Ovary (tissue), 9 donors: Measurements from ENCODE around the gene UBP1. TPM values are rescaled to one million over a fixed set of nuclear protein-coding genes. Genes with fewer than 3 reads are reported as not detected.

ENCODE experiments used
- DNase-seq, 5 donors: peaks; one replicate each; pipeline ENCODE4 v3.0.0-alpha.2; 2019 to 2020
- H3K27ac ChIP-seq, 2 donors: fragments of 200-600 bp; one replicate each; pipeline versions ENCODE4 v1.5.1 to v1.8.0; 2019 to 2022
- H3K27me3 ChIP-seq: fragments of 200-600 bp; one replicate; pipeline ENCODE4 v1.8.0; 2022
- H3K36me3 ChIP-seq: fragments of 200-600 bp; sonication (generic); one replicate; pipeline ENCODE4 v1.5.1; 2019
- H3K4me1 ChIP-seq: one replicate; pipeline ENCODE4 v1.8.1; 2013; ENCODE audit warnings: mild to moderate bottlenecking, moderate library complexity; ENCODE audit not compliant: insufficient read depth
- H3K4me3 ChIP-seq: fragments of 200-600 bp; sonication (generic); one replicate; pipeline ENCODE4 v1.5.1; 2017
- H3K9me3 ChIP-seq, 2 donors: fragments of 200-600 bp in 1 of 2; sonication (generic) in 1 of 2; one replicate each; pipeline versions ENCODE4 v1.5.1 to v1.8.1; 2013 to 2019; ENCODE audit warnings: mild to moderate bottlenecking in 1 of 2, moderate library complexity in 1 of 2
- CTCF ChIP-seq, 3 donors: fragments of 450-650 bp in 2 of 3; fragments of 200-600 bp in 1 of 3; IDR thresholded peaks; one replicate each; pipeline versions ENCODE4 v1.5.1 to v1.8.0; 2016 to 2022; ENCODE audit warnings: antibody characterized with exemption in 3 of 3, mild to moderate bottlenecking in 1 of 3
- EP300 ChIP-seq: sonication (generic); formaldehyde crosslinking; IDR thresholded peaks from one replicate; pipeline ENCODE4 v1.6.1; 2017; ENCODE audit warnings: antibody characterized with exemption
- POLR2A ChIP-seq: fragments of 450-650 bp; IDR thresholded peaks from one replicate; pipeline ENCODE4 v1.6.1; 2017; ENCODE audit warnings: antibody characterized with exemption, mild to moderate bottlenecking, moderate library complexity
- WGBS, 3 donors: extraction: QIAGEN DNeasy Blood & Tissue Kit in 1 of 3; methylation state at CpG; one replicate each; pipeline versions ENCODE4 v1.1.5 to v1.1.7; 2013 to 2017; 5-methylcytosine and 5-hydroxymethylcytosine counted together
- intact Hi-C, 4 donors: fragments of 100-400 bp; cut with DNase I; formaldehyde crosslinking; loops; one replicate each; pipeline versions ENCODE4 v1.11.0 to v1.15.1; 2022 to 2023
- polyA plus RNA-seq, 2 donors: library from polyadenylated mRNA; stranded (reverse); fragments of 200-250 nt in 1 of 2; fragments of 350-450 nt in 1 of 2; fragmentation: Illumina TruSeq in 1 of 2; extraction: RNeasy Lipid Tissue Mini Kit (QIAGEN cat#74804) in 1 of 2; gene quantifications; one replicate each; pipeline ENCODE4 v1.2.3, GENCODE V29; 2013 to 2014
- total RNA-seq, 7 donors: library from RNA; depleted of rRNA in 2 of 7; stranded (reverse); fragments of >200 nt in 2 of 7; fragmentation: NEBNext Ultra II Directional in 3 of 7; extraction: Animal tissue kit (Norgen Biotek cat#: 25700) in 3 of 7; gene quantifications; one replicate each; pipeline versions ENCODE4 v1.1.0 to v1.2.4, GENCODE V29; 2016 to 2023
- donor health status: DM: no; HTN: no; CAD: no; lungs with moderate emphysema.
- donor health status: DM: no; HTN: no; CAD: no.
- donor health status: Bipolar disorder and iron deficiency.
- donor health status: DM: yes; HTN: yes; CAD: no.
- donor health status: DM: no; HTN: no; CAD: no.
- donor health status: DM: yes; HTN: yes; CAD: no.

UBP1 gene
- total and polyA plus RNA-seq, 9 donors = 28.2 to 62.7 (median 51.8) TPM

- TF ChIP-seq EP300 = no peak
- TF ChIP-seq CTCF (IDR thresholded peaks at IDR 0.05) = peak in 1 of 3 donors; percentile 3
- no peak for TF ChIP-seq POLR2A
- 39 to 54% (median 45%) methylated on average over 6 of the region's 6 CpGs for WGBS, 3 donors
- intact Hi-C loops = loop anchor here (5.0 to 10.0 kb wide), 2 partner anchors 241 to 418 kb away; partner anchors contain the start of gene CCR4 (in 1 of the 4)
Measured at GRCh38 chr3:33373082-33373437, 67.1 kb downstream of the UBP1 start.

GRCh38 chr3:33372218-33373081, 67.8 kb downstream of the UBP1 start:
- 48 to 54% (median 49%) methylated on average over 14 of the region's 14 CpGs for WGBS, 3 donors

More at GRCh38 chr3:33373082-33373437, 67.1 kb downstream of the UBP1 start:
- no peaks in the 10 kb centered on the region for H3K27me3 ChIP-seq
- H3K9me3 ChIP-seq = no peaks in the 10 kb centered on the region
- H3K4me3 ChIP-seq = no peak overlapping the region
- no peaks in the 10 kb centered on the region for H3K36me3 ChIP-seq
- no peak overlapping the region for H3K27ac ChIP-seq
- DNase-seq = no peak
- no peaks in the 10 kb centered on the region for H3K4me1 ChIP-seq

DNA sequence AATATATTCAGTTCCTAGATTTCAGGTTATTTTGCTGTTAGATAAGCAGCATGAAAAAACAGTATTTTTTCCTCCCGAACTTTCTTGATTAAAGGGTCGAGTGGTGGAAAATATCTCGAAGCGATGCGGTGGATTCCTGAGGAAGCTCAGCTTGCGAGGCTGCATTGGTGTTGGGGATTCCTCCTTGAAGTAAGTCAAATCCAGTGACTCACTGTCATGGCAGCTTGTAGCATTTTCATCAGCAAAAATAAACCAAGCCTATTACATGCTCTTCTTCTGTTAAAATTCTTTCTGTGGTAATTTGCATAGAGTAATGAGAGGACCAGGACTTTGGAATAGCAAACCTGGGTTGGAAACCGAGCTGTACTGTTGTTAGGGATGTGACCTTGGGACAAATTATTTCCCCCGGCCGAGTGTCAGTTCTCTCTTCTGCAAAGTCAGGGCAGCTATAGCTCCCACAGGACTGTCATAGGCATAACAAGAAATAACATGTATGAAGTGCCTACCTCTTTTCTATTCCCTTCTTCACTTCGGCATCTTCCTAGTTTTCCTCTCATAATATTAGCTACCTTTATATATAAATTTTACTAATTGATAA, 75.6 kb downstream of the UBP1 start:
- Histone ChIP-seq H3K36me3 (no peaks in the 10 kb centered on the region), H3K27me3 (no peaks in the 10 kb centered on the region), H3K9me3 (no peaks in the 10 kb centered on the region), H3K4me1 (no peaks in the 10 kb centered on the region), H3K4me3 (no peak overlapping the region), H3K27ac (no peak overlapping the region)
- 38 to 66% (median 65%) methylated on average over 10 of the region's 10 CpGs for WGBS, 3 donors
- intact Hi-C loops = no loop called here
- no peak for TF ChIP-seq POLR2A
- TF ChIP-seq CTCF (IDR thresholded peaks at IDR 0.05) = no peak
- no peak for TF ChIP-seq EP300
- no peak for DNase-seq

More at GRCh38 chr3:33372218-33373081, 67.8 kb downstream of the UBP1 start:
- DNase-seq = peak in 2 of 5 donors; percentile 30 to 48
- H3K27ac ChIP-seq = no peak overlapping the region
- no peak overlapping the region for H3K4me3 ChIP-seq
- TF ChIP-seq EP300 (no peak), POLR2A (no peak), CTCF (IDR thresholded peaks at IDR 0.05) (peak; percentile 55 to 74 (median 72))
- H3K27me3 ChIP-seq = no peaks in the 10 kb centered on the region
- intact Hi-C loops = loop anchor here (5.0 to 10.0 kb wide), 2 partner anchors 240 to 418 kb away; partner anchors contain the start of gene CCR4 (in 1 of the 4)
- no peaks in the 10 kb centered on the region for H3K9me3 ChIP-seq
- no peaks in the 10 kb centered on the region for H3K4me1 ChIP-seq
- no peaks in the 10 kb centered on the region for H3K36me3 ChIP-seq

DNA sequence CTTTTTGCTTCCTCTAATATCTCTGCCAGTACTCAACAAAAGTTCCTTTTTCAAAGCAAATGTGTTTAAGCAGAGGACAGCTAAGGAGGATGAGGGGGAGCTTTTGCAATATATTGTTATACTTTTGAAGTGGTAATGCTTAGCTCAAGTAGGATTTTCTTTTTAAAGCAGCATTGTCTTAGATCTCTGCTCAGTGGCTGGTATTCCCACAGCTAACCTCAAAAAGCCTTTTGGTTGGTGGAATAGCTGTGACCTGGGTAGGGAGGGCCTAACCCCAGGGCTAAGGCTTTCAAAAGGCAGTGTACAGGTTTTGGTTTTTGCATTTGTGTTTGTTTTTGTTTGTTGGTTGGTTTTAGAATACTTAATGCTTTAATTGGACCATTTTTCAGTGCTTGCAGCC, 76.1 kb downstream of the UBP1 start:
- H3K4me3 ChIP-seq = no peak overlapping the region
- H3K27ac ChIP-seq = no peak overlapping the region
- TF ChIP-seq CTCF (IDR thresholded peaks at IDR 0.05) = no peak
- TF ChIP-seq POLR2A = no peak
- TF ChIP-seq EP300 = no peak
- H3K4me1 ChIP-seq = no peaks in the 10 kb centered on the region
- no peaks in the 10 kb centered on the region for H3K36me3 ChIP-seq
- intact Hi-C loops = no loop called here
- H3K27me3 ChIP-seq = no peaks in the 10 kb centered on the region
- H3K9me3 ChIP-seq = no peaks in the 10 kb centered on the region
- DNase-seq = no peak
